Measurements from ENCODE around the gene ZDHHC5. TPM values are rescaled to one million over a fixed set of nuclear protein-coding genes. Genes with fewer than 3 reads are reported as not detected.
"Not testable (repeated sequence)": the region's sequence is repeated elsewhere in the genome, so short reads cannot be mapped to it uniquely, and the experiment has no call there.

The ZDHHC5 gene
- total and polyA plus RNA-seq, 2 donors (not counting 1 experiment from before 2014, with no cell fraction given), result 31.5 to 53.8 TPM

GRCh38 chr11:57713835-57714234 is 45.9 kb downstream of the ZDHHC5 start:
- no peaks in the 10 kb centered on the region for H3K27me3 ChIP-seq (replicated peaks in 1 of 4; ENCODE audit: control extremely low read depth in 1 of 4, control insufficient read depth in 3 of 4, insufficient read depth in 4 of 4, low read length in 3 of 4)
- H3K4me3 ChIP-seq (ENCODE audit: control extremely low read depth in 1 of 5, extremely low read depth in 1 of 5, insufficient read depth in 1 of 5, low read depth in 2 of 5, low read length in 4 of 5), result peak overlapping the region in 1 of 5 experiments; percentile 100
- H3K4me2 ChIP-seq (replicated peaks; ENCODE audit: low read depth, low read length, poor library complexity, severe bottlenecking), result peak overlapping the region; percentile 80
- no peak overlapping the region for H2AFZ ChIP-seq (ENCODE audit: insufficient read depth, low read depth, low read length, poor library complexity, severe bottlenecking)
- no peaks in the 10 kb centered on the region for H3K9me3 Mint-ChIP-seq (ENCODE audit: insufficient read depth)
- H3K4me1 ChIP-seq (ENCODE audit: control insufficient read depth in 2 of 2, insufficient read depth in 2 of 2, low read length in 2 of 2), result peaks cover 21 to 28% of the 10 kb centered on the region in 2 donors
- no peaks in the 10 kb centered on the region for H3K27me3 Mint-ChIP-seq
- TF ChIP-seq EZH2 (IDR thresholded peaks at IDR 0.05; ENCODE audit: borderline replicate concordance, insufficient read depth, low read depth, low read length, poor library complexity, severe bottlenecking) (no peak), CTCF (IDR thresholded peaks at IDR 0.05) (no peak)
- peak overlapping the region; percentile 99 for H3K4me3 Mint-ChIP-seq
- H3K9me3 ChIP-seq (ENCODE audit: control extremely low read depth in 1 of 3, control insufficient read depth in 2 of 3, insufficient read depth in 1 of 3, low read length in 2 of 3), result no peaks in the 10 kb centered on the region
- no peak overlapping the region for H3K27ac ChIP-seq (ENCODE audit: low read length in 2 of 2)
- ATAC-seq (ENCODE audit: low read depth) (no peak), DNase-seq (no peak)
- peaks cover 67% of the 10 kb centered on the region for H3K79me2 ChIP-seq (ENCODE audit: control insufficient read depth, insufficient read depth, low read length)
- peaks cover 21% of the 10 kb centered on the region for H4K20me1 ChIP-seq (ENCODE audit: control insufficient read depth, insufficient read depth, low read length, poor library complexity, severe bottlenecking)
- ChIA-PET POLR2A (interaction anchor here (2.6 kb wide), 1 partner anchor 28 kb away, joined by 12 read pairs; the partner anchor contains the start of gene SELENOH), CTCF (interaction anchor here (5.0 kb wide), 1 partner anchor 86 kb away, joined by 43 read pairs; no protein-coding TSS in a partner anchor)
- peak overlapping the region; percentile 1 for H3K27ac Mint-ChIP-seq
- peak overlapping the region; percentile 98 for H3K9ac ChIP-seq (ENCODE audit: low read length)
- peaks cover 0 to 4% of the 10 kb centered on the region in 2 experiments for H3K36me3 ChIP-seq (replicated peaks in 1 of 2; ENCODE audit: control extremely low read depth in 1 of 2, control insufficient read depth in 1 of 2, extremely low read depth in 1 of 2, insufficient read depth in 2 of 2, low read length in 1 of 2)
- intact Hi-C loops (cut with micrococcal nuclease), result loop anchor here (2.0 kb wide), 1 partner anchor 379 kb away; the partner anchor contains the start of gene SSRP1
- H3K4me1 Mint-ChIP-seq, result peaks cover 42% of the 10 kb centered on the region
- WGBS (ENCODE audit: insufficient coverage), result no CpG with 5 or more reads among the region's 2 CpGs

- H3K27me3 Mint-ChIP-seq; H3K4me3 ChIP-seq (ENCODE audit: control extremely low read depth in 1 of 5, extremely low read depth in 1 of 5, insufficient read depth in 1 of 5, low read depth in 2 of 5, low read length in 4 of 5); H3K27ac ChIP-seq (ENCODE audit: low read length in 2 of 2); H3K27me3 ChIP-seq (replicated peaks in 1 of 4; ENCODE audit: control extremely low read depth in 1 of 4, control insufficient read depth in 3 of 4, insufficient read depth in 4 of 4, low read length in 3 of 4); POLR2A ChIA-PET; H3K9me3 ChIP-seq (ENCODE audit: control extremely low read depth in 1 of 3, control insufficient read depth in 2 of 3, insufficient read depth in 1 of 3, low read length in 2 of 3); CTCF ChIA-PET; H3K27ac Mint-ChIP-seq; ATAC-seq (ENCODE audit: low read depth); H3K4me3 Mint-ChIP-seq; DNase-seq; H3K9me3 Mint-ChIP-seq (ENCODE audit: insufficient read depth); H3K9ac ChIP-seq (ENCODE audit: low read length); H3K4me2 ChIP-seq (replicated peaks; ENCODE audit: low read depth, low read length, poor library complexity, severe bottlenecking); H2AFZ ChIP-seq (ENCODE audit: insufficient read depth, low read depth, low read length, poor library complexity, severe bottlenecking); intact Hi-C loops (cut with micrococcal nuclease): not testable (repeated sequence)
- Histone ChIP-seq H4K20me1 (ENCODE audit: control insufficient read depth, insufficient read depth, low read length, poor library complexity, severe bottlenecking) (peaks cover 15% of the 10 kb centered on the region), H3K79me2 (ENCODE audit: control insufficient read depth, insufficient read depth, low read length) (peaks cover 63% of the 10 kb centered on the region), H3K36me3 (replicated peaks in 1 of 2; ENCODE audit: control extremely low read depth in 1 of 2, control insufficient read depth in 1 of 2, extremely low read depth in 1 of 2, insufficient read depth in 2 of 2, low read length in 1 of 2) (peaks cover 0 to 13% of the 10 kb centered on the region in 2 experiments), H3K4me1 (ENCODE audit: control insufficient read depth in 2 of 2, insufficient read depth in 2 of 2, low read length in 2 of 2) (peaks cover 13 to 19% of the 10 kb centered on the region in 2 donors)
- peaks cover 31% of the 10 kb centered on the region for H3K4me1 Mint-ChIP-seq
- WGBS (ENCODE audit: insufficient coverage), result no CpG with 5 or more reads among the region's 34 CpGs
These were observed 48.8 kb downstream of the ZDHHC5 start for GRCh38 chr11:57716726-57717125.
